Caco-2 (cell line): ENCODE measurements around the gene OBI1. TPM values are rescaled to one million over a fixed set of nuclear protein-coding genes. Genes with fewer than 3 reads are reported as not detected.

Experiments
- BruUV-seq: library from RNA; stranded (reverse); fragments of 400-500 nt; replicated peaks from 2 replicates; lab custom pipeline; 2021; lab: Mats Ljungman, UMichigan
- CTCF ChIA-PET: fragments of 300-600 bp; sonication (Branson Sonifier 250); formaldehyde crosslinking; loops from one replicate; lab custom pipeline; 2022; ENCODE audit warnings: antibody characterized with exemption; lab: Charles Lee
- POLR2A ChIA-PET: fragments of 300-600 bp; sonication (Branson Sonifier 250); formaldehyde crosslinking; loops from one replicate; lab custom pipeline; 2022; ENCODE audit warnings: antibody characterized with exemption; lab: Charles Lee
- DNase-seq, 2 experiments: peaks; one replicate each; pipeline versions ENCODE4 v3.0.0 to v3.0.0-alpha.2; 2020 to 2022
- H3K27me3 ChIP-seq: replicated peaks from 2 replicates; pipeline ENCODE4 v1.6.0; 2011; ENCODE audit warnings: low read length; ENCODE audit not compliant: control insufficient read depth, insufficient read depth
- H3K36me3 ChIP-seq: 2 replicates; pipeline ENCODE4 v1.5.1; 2011; ENCODE audit warnings: low read length; ENCODE audit not compliant: control insufficient read depth, insufficient read depth
- H3K4me1 ChIP-seq: fragments of 250-450 bp; sonication (Bioruptor Pico); 2 replicates; pipeline ENCODE4 v1.5.1; 2020; ENCODE audit warnings: mild to moderate bottlenecking
- H3K4me3 ChIP-seq: 2 replicates; pipeline ENCODE4 v1.5.1; 2011; ENCODE audit warnings: low read depth, mild to moderate bottlenecking, control low read depth, low read length
- H3K9me3 ChIP-seq: fragments of 250-450 bp; sonication (Bioruptor Pico); 2 replicates; pipeline ENCODE4 v1.5.1; 2020; ENCODE audit warnings: mild to moderate bottlenecking, moderate library complexity
- H3K27ac Mint-ChIP-seq: one replicate; pipeline ENCODE4 v1.8.0; 2022; ENCODE audit warnings: mixed read lengths; ENCODE audit not compliant: unreplicated experiment
- H3K27me3 Mint-ChIP-seq: one replicate; pipeline ENCODE4 v1.8.0; 2022; ENCODE audit warnings: mixed read lengths; ENCODE audit not compliant: insufficient read depth, unreplicated experiment
- H3K36me3 Mint-ChIP-seq: one replicate; pipeline ENCODE4 v1.8.0; 2022; ENCODE audit warnings: mild to moderate bottlenecking, mixed read lengths; ENCODE audit not compliant: insufficient read depth, unreplicated experiment
- H3K4me1 Mint-ChIP-seq: one replicate; pipeline ENCODE4 v1.8.0; 2022; ENCODE audit warnings: low read depth, mixed read lengths; ENCODE audit not compliant: unreplicated experiment
- H3K4me3 Mint-ChIP-seq: one replicate; pipeline ENCODE4 v1.8.0; 2022; ENCODE audit warnings: mild to moderate bottlenecking, moderate library complexity, mixed read lengths; ENCODE audit not compliant: unreplicated experiment
- H3K9me3 Mint-ChIP-seq: one replicate; pipeline ENCODE4 v1.8.0; 2022; ENCODE audit warnings: mixed read lengths; ENCODE audit not compliant: unreplicated experiment
- intact Hi-C: fragments of 100-400 bp; cut with micrococcal nuclease; formaldehyde crosslinking; loops from one replicate; pipeline ENCODE4 v1.10.0; 2022; ENCODE audit not compliant: unreplicated experiment
- total RNA-seq: library from RNA; stranded (reverse); gene quantifications from 2 replicates; pipeline ENCODE4 v1.2.3, GENCODE V29; 2022
- TF ChIP-seq, protein P1 (sequence below), 2 experiments: fragments of 200-600 bp in 1 of 2; IDR thresholded peaks; 1 replicate in 1 of 2; 2 replicates in 1 of 2; pipeline versions ENCODE4 v1.5.1 to v1.8.0; 2011 to 2022; ENCODE audit warnings: antibody characterized with exemption in 1 of 2, control low read depth in 1 of 2, inconsistent platforms in 1 of 2, low read depth in 1 of 2, low read length in 1 of 2, mild to moderate bottlenecking in 1 of 2, moderate library complexity in 1 of 2; ENCODE audit not compliant: insufficient read depth in 1 of 2, severe bottlenecking in 1 of 2, unreplicated experiment in 1 of 2

Gene OBI1
- total RNA-seq, 1 experiment from 2014 or later, result 19.9 TPM

DNA sequence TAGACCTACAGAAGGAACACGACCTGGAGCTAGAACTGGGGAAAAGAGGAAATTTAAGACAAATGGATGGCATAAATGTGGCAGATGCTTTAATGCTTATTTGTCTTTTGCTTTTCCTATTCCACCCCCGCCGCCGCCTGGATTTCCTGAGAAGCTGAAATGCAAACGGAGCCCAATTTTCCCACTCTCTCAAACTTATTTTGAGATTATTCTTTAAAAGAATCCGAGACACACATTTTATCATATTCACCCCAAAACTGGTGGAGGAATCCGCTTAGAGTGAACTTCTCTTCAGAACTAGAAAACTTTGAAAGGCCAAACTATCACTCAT lies 61.4 kb downstream of the OBI1 start:
- Mint-ChIP-seq H3K36me3 (no peaks in the 10 kb centered on the region), H3K27me3 (peaks cover 7% of the 10 kb centered on the region), H3K27ac (no peak overlapping the region), H3K9me3 (no peaks in the 10 kb centered on the region), H3K4me3 (no peak overlapping the region), H3K4me1 (peaks cover 8% of the 10 kb centered on the region)
- no peaks in the 10 kb centered on the region for H3K9me3 ChIP-seq
- intact Hi-C loops, result no loop called here
- H3K4me3 ChIP-seq, result no peak overlapping the region
- ChIA-PET CTCF (no interaction called here), POLR2A (no interaction called here)
- H3K36me3 ChIP-seq, result no peaks in the 10 kb centered on the region
- no TSS peak for BruUV-seq
- no peaks in the 10 kb centered on the region for H3K4me1 ChIP-seq
- TF ChIP-seq, protein P1, sequence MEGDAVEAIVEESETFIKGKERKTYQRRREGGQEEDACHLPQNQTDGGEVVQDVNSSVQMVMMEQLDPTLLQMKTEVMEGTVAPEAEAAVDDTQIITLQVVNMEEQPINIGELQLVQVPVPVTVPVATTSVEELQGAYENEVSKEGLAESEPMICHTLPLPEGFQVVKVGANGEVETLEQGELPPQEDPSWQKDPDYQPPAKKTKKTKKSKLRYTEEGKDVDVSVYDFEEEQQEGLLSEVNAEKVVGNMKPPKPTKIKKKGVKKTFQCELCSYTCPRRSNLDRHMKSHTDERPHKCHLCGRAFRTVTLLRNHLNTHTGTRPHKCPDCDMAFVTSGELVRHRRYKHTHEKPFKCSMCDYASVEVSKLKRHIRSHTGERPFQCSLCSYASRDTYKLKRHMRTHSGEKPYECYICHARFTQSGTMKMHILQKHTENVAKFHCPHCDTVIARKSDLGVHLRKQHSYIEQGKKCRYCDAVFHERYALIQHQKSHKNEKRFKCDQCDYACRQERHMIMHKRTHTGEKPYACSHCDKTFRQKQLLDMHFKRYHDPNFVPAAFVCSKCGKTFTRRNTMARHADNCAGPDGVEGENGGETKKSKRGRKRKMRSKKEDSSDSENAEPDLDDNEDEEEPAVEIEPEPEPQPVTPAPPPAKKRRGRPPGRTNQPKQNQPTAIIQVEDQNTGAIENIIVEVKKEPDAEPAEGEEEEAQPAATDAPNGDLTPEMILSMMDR (IDR thresholded peaks at IDR 0.05; ENCODE audit: insufficient read depth in 1 of 2, low read depth in 1 of 2, low read length in 1 of 2, severe bottlenecking in 1 of 2, unreplicated experiment in 1 of 2), result no peak
- DNase-seq, result no peak
- H3K27me3 ChIP-seq, result no peaks in the 10 kb centered on the region

DNA sequence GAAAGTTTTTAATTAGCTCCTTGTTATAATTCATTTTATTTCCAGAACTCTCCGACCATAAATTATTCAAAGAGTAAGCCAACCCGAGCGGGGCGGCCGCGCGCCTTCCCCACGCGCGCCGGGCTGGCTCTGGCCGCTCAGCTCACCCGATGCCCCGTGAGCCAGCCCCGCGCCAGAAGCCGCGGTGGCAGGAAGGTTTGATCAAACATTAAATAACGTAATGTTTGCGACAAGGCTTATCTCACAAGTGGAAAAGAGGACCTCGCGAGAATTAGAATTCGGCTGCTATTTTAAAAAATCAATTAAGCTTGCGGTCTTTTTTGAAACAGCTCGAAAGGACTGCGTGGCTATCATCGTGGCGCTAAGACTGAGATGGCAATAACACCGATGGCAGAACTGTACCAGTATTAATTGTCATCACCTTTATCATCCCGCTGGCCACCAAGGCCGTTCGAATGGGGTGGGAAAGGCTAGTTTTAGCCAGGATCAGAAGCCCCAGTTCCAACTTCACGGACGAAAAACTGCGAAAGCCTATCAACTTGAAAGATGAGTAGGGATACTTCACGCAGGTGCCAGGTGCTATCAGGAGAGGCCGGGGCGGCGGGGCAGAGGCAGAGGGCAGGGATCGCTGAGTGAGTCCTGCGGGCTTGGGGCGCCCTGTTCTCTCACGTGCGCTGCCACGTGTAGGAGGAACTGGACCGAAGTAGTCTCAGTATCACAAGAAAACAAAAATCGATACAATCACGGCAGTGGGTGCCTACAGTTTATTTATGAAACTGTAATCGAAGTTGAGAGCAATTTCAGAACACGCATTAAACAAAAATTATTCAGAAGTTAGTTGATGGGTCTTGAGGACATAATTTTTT lies 62.0 kb downstream of the OBI1 start:
- POLR2A ChIA-PET, result no interaction called here

DNA sequence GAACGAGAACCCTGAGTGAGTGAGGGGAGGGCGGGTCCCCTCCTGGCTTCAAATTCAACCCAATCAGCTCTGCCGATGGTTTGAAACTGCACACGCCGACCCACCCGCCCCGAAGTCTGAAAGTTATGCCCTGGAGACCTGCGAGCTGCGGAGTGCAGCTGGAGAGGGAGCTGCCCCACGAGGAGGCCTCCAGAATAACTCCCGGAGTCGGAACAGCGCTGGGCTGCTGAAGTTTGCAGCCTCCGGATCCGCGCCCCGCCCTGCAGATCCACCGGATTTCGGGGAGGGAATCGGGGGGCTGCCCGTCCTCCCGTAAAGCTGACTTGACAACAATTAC lies 62.6 kb downstream of the OBI1 start:
- H3K9me3 ChIP-seq, result no peaks in the 10 kb centered on the region
- ChIA-PET CTCF (no interaction called here), POLR2A (no interaction called here)
- no peak overlapping the region for H3K4me3 ChIP-seq
- no peaks in the 10 kb centered on the region for H3K36me3 ChIP-seq
- Mint-ChIP-seq H3K4me3 (no peak overlapping the region), H3K4me1 (peaks cover 8% of the 10 kb centered on the region), H3K27ac (no peak overlapping the region), H3K27me3 (peaks cover 12% of the 10 kb centered on the region), H3K36me3 (no peaks in the 10 kb centered on the region), H3K9me3 (no peaks in the 10 kb centered on the region)
- intact Hi-C loops, result no loop called here
- no peaks in the 10 kb centered on the region for H3K27me3 ChIP-seq
- H3K4me1 ChIP-seq, result no peaks in the 10 kb centered on the region
- BruUV-seq, result no TSS peak
- no peak for DNase-seq
- TF ChIP-seq, protein P1 (IDR thresholded peaks at IDR 0.05; ENCODE audit: insufficient read depth in 1 of 2, low read depth in 1 of 2, low read length in 1 of 2, severe bottlenecking in 1 of 2, unreplicated experiment in 1 of 2), result no peak

More for the DNA sequence above, 62.0 kb downstream of the OBI1 start:
- no peaks in the 10 kb centered on the region for H3K9me3 Mint-ChIP-seq
- TF ChIP-seq, protein P1 (IDR thresholded peaks at IDR 0.05; ENCODE audit: insufficient read depth in 1 of 2, low read depth in 1 of 2, low read length in 1 of 2, severe bottlenecking in 1 of 2, unreplicated experiment in 1 of 2), result no peak
- intact Hi-C loops, result no loop called here
- no peaks in the 10 kb centered on the region for H3K27me3 ChIP-seq
- peaks cover 12% of the 10 kb centered on the region for H3K27me3 Mint-ChIP-seq
- no peaks in the 10 kb centered on the region for H3K9me3 ChIP-seq
- H3K4me3 ChIP-seq, result no peak overlapping the region
- no peaks in the 10 kb centered on the region for H3K36me3 ChIP-seq
- no peak overlapping the region for H3K27ac Mint-ChIP-seq
- no peaks in the 10 kb centered on the region for H3K4me1 ChIP-seq
- no peak overlapping the region for H3K4me3 Mint-ChIP-seq
- no peaks in the 10 kb centered on the region for H3K36me3 Mint-ChIP-seq
- DNase-seq, result no peak
- CTCF ChIA-PET, result no interaction called here
- H3K4me1 Mint-ChIP-seq, result peaks cover 8% of the 10 kb centered on the region
- BruUV-seq, result no TSS peak
